HepG2 (cell line): ENCODE results near the gene FSIP1. TPM values are rescaled to one million over a fixed set of nuclear protein-coding genes. Genes with fewer than 3 reads are reported as not detected.

Experiments used
- ATAC-seq: fragments of 200-7000 bp; cut with Tn5 transposase; 3 replicates; pipeline ENCODE4 v1.9.1; 2020; ENCODE audit warnings: mild to moderate bottlenecking, moderate library complexity
- BruUV-seq: library from RNA; stranded (reverse); fragments of 400-500 nt; replicated peaks from 2 replicates; lab custom pipeline; 2021; lab: Mats Ljungman, UMichigan
- CTCF ChIA-PET: fragments of 300-600 bp; formaldehyde crosslinking; extraction: SDS; loops from one replicate; lab custom pipeline; 2021; ENCODE audit warnings: low total read pairs, inconsistent platforms, low intra/inter-chr PET ratio; lab: Yijun Ruan, JAX
- POLR2A ChIA-PET: fragments of 350-600 bp; sonication (Branson Sonifier 250); formaldehyde crosslinking; loops from one replicate; lab custom pipeline; 2020; ENCODE audit warnings: antibody characterized with exemption, inconsistent platforms; lab: Yijun Ruan, JAX
- DNase-seq: peaks from one replicate; pipeline ENCODE4 v3.0.0-alpha.2; 2015; ENCODE audit warnings: low spot score
- FAIRE-seq: peaks from 3 replicates; lab custom pipeline; 2011; peaks lifted over from hg19 to GRCh38; lab: Jason Lieb, UNC
- H2AFZ ChIP-seq: one replicate; pipeline ENCODE4 v1.6.1; 2011; ENCODE audit warnings: low read length, inconsistent platforms
- H3K27ac ChIP-seq: fragments of 300-600 bp; 3 replicates; pipeline ENCODE4 v1.8.0; 2011; ENCODE audit warnings: mixed run types, mild to moderate bottlenecking, mixed read lengths, low read length, inconsistent platforms; ENCODE audit not compliant: insufficient read depth; ENCODE audit errors: extremely low read length
- H3K27me3 ChIP-seq, 2 experiments: fragments of 200-600 bp in 1 of 2; 2 replicates in 1 of 2; 3 replicates in 1 of 2; pipeline versions ENCODE4 v1.6.0 to v1.8.0; 2011; ENCODE audit warnings: low read length in 2 of 2, mild to moderate bottlenecking in 2 of 2, moderate library complexity in 2 of 2, inconsistent platforms in 1 of 2; ENCODE audit not compliant: insufficient read depth in 2 of 2, control insufficient read depth in 1 of 2
- H3K36me3 ChIP-seq, 2 experiments: fragments of 200-600 bp in 1 of 2; replicated peaks in 1 of 2; 2 replicates in 1 of 2; 3 replicates in 1 of 2; pipeline versions ENCODE4 v1.5.1 to v1.8.0; 2011; ENCODE audit warnings: low read length in 2 of 2, inconsistent platforms in 1 of 2; ENCODE audit not compliant: insufficient read depth in 2 of 2, control insufficient read depth in 1 of 2
- H3K4me1 ChIP-seq: 2 replicates; pipeline ENCODE4 v1.5.1; 2012; ENCODE audit warnings: low read length, inconsistent platforms; ENCODE audit not compliant: insufficient read depth
- H3K4me2 ChIP-seq: 2 replicates; pipeline ENCODE4 v1.6.0; 2011; ENCODE audit warnings: low read depth, low read length, inconsistent platforms
- H3K4me3 ChIP-seq, 3 experiments: fragments of 200-600 bp in 1 of 3; sonication (generic), shearing (Covaris generic) in 1 of 3; replicated peaks in 1 of 3; 2 replicates each; pipeline ENCODE4 v1.5.1; 2011 to 2016; ENCODE audit warnings: low read length in 3 of 3, inconsistent platforms in 2 of 3, low read depth in 2 of 3, mild to moderate bottlenecking in 2 of 3, control low read depth in 1 of 3, mixed read lengths in 1 of 3; ENCODE audit not compliant: insufficient read depth in 1 of 3
- H3K79me2 ChIP-seq: one replicate; pipeline ENCODE4 v1.6.1; 2011; ENCODE audit warnings: low read length, inconsistent platforms; ENCODE audit not compliant: insufficient read depth
- H3K9ac ChIP-seq: 2 replicates; pipeline ENCODE4 v1.6.0; 2011; ENCODE audit warnings: mild to moderate bottlenecking, low read depth, low read length, inconsistent platforms; ENCODE audit not compliant: insufficient read depth
- H3K9me3 ChIP-seq: 2 replicates; pipeline ENCODE4 v1.5.1; 2012; ENCODE audit warnings: mild to moderate bottlenecking, low read length
- H4K20me1 ChIP-seq: 2 replicates; pipeline ENCODE4 v1.6.0; 2011; ENCODE audit warnings: inconsistent platforms, mild to moderate bottlenecking, low read length, moderate library complexity; ENCODE audit not compliant: insufficient read depth
- CEBPB ChIP-seq: IDR thresholded peaks from 2 replicates; pipeline ENCODE4 v1.6.1; 2011; ENCODE audit warnings: low read depth, low read length, improper control_type of control experiment, borderline replicate concordance
- FOXA3 ChIP-seq: IDR thresholded peaks from 2 replicates; pipeline ENCODE4 v1.6.1; 2016; ENCODE audit warnings: missing genetic modification reagents, missing compliant biosample characterization
- FOXM1 ChIP-seq: sonication (generic); formaldehyde crosslinking; IDR thresholded peaks from 2 replicates; pipeline ENCODE4 v1.5.0; 2020; ENCODE audit warnings: missing genetic modification reagents
- HHEX ChIP-seq: IDR thresholded peaks from 2 replicates; pipeline ENCODE4 v1.6.1; 2016; ENCODE audit warnings: control low read depth
- HOXA3 ChIP-seq: sonication (generic); formaldehyde crosslinking; IDR thresholded peaks from 2 replicates; pipeline ENCODE4 v1.5.0; 2020; ENCODE audit warnings: missing genetic modification reagents
- KLF9 ChIP-seq: IDR thresholded peaks from 2 replicates; pipeline ENCODE4 v1.6.1; 2016; ENCODE audit warnings: low read depth
- NCOA2 ChIP-seq: sonication (generic); formaldehyde crosslinking; IDR thresholded peaks from 2 replicates; pipeline ENCODE4 v1.8.0; 2022; ENCODE audit warnings: inconsistent platforms
- RCOR2 ChIP-seq: IDR thresholded peaks from 2 replicates; pipeline ENCODE4 v1.6.1; 2016; ENCODE audit warnings: missing biosample characterization, missing genetic modification reagents
- SP4 ChIP-seq: sonication (generic); formaldehyde crosslinking; IDR thresholded peaks from 2 replicates; pipeline ENCODE4 v1.8.1; 2023; ENCODE audit warnings: mild to moderate bottlenecking, missing genetic modification reagents
- TSC22D2 ChIP-seq: sonication (generic); formaldehyde crosslinking; IDR thresholded peaks from 2 replicates; pipeline ENCODE4 v1.5.1; 2020; ENCODE audit warnings: missing genetic modification reagents, mild to moderate bottlenecking, borderline replicate concordance
- ZNF138 ChIP-seq: sonication (generic); formaldehyde crosslinking; IDR thresholded peaks from 2 replicates; pipeline ENCODE4 v1.5.0; 2020; ENCODE audit warnings: mild to moderate bottlenecking, low read depth, missing genetic modification reagents
- ZNF17 ChIP-seq: sonication (generic); formaldehyde crosslinking; IDR thresholded peaks from 2 replicates; pipeline ENCODE4 v1.5.0; 2020; ENCODE audit warnings: mild to moderate bottlenecking, missing genetic modification reagents
- ZNF446 ChIP-seq: sonication (generic); formaldehyde crosslinking; IDR thresholded peaks from 2 replicates; pipeline ENCODE4 v1.5.0; 2020; ENCODE audit warnings: mild to moderate bottlenecking, missing genetic modification reagents
- ZNF552 ChIP-seq: sonication (generic); formaldehyde crosslinking; IDR thresholded peaks from 2 replicates; pipeline ENCODE4 v1.9.0; 2022; ENCODE audit warnings: missing genetic modification reagents, mild to moderate bottlenecking, borderline replicate concordance
- WGBS: methylation state at CpG from one replicate; pipeline ENCODE4 v1.1.6; 2017; ENCODE audit warnings: low lambda C conversion rate; 5-methylcytosine and 5-hydroxymethylcytosine counted together
- in situ Hi-C: cut with HindIII; loops from 2 replicates; pipeline ENCODE4 v1.10.0; 2017; ENCODE audit warnings: low pct_unique_long_range_greater_than_20kb; ENCODE audit not compliant: extremely low pct_ligation_motif_present
- intact Hi-C: fragments of 100-400 bp; cut with micrococcal nuclease; formaldehyde crosslinking; loops from one replicate; pipeline ENCODE4 v1.10.0; 2022; ENCODE audit not compliant: unreplicated experiment
- polyA plus RNA-seq, 8 experiments: library from polyadenylated mRNA; depleted of rRNA in 3 of 8; stranded (reverse) in 7 of 8; unstranded in 1 of 8; fragments of >200 nt; fragmentation: Illumina TruSeq in 4 of 8; extraction: Trizol in 4 of 8; gene quantifications; 2 replicates each; pipeline versions ENCODE4 v1.2.1 to v1.2.3, GENCODE V29; 2011 to 2016; ENCODE audit warnings: low read depth in 4 of 8, missing spikeins in 1 of 8, mixed read lengths in 1 of 8; ENCODE audit not compliant: insufficient read depth in 1 of 8
- total RNA-seq, 5 experiments: library from RNA; depleted of rRNA; stranded (reverse); fragments of >200 nt; fragmentation: Illumina TruSeq; extraction: Trizol; gene quantifications; 2 replicates each; pipeline ENCODE4 v1.2.3, GENCODE V29; 2016; ENCODE audit warnings: low read depth in 1 of 5
- TF ChIP-seq, protein P1 (sequence below): sonication (generic); formaldehyde crosslinking; IDR thresholded peaks from 2 replicates; pipeline ENCODE4 v1.8.0; 2022; ENCODE audit warnings: low read depth, missing genetic modification reagents
- TF ChIP-seq, protein P2 (sequence below): sonication (generic); formaldehyde crosslinking; IDR thresholded peaks from 2 replicates; pipeline ENCODE4 v1.8.1; 2023; ENCODE audit warnings: mild to moderate bottlenecking, inconsistent platforms, moderate library complexity, missing genetic modification reagents, borderline replicate concordance
- TF ChIP-seq, protein P3 (sequence below): sonication (generic); formaldehyde crosslinking; IDR thresholded peaks from 2 replicates; pipeline ENCODE4 v1.5.1; 2020; ENCODE audit warnings: missing genetic modification reagents, mild to moderate bottlenecking, borderline replicate concordance

FSIP1 gene
- total and polyA plus RNA-seq, 2 of the 13 experiments (the other 11 are each of a cell fraction or from before 2014, with no cell fraction given): 0.18 TPM; not detected in 1

DNA sequence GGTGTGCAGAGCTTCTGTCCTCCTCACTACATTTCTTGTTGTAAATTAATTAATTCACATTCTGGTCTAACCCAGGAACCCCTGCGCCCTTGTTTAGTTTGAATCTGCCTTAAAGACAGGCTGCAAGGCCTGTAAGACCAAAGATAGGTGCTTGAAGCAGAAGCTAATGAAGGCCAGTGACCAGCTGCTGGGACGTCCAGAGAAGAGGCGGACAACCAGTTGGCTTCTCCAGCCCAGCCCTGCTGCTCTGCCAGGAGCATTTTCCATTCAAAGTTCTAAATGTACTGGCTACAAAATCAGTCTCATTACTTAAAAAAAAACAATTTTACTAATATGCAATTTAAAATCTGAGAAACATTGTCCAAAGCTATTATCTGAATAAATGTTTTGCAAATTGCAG is 43.6 kb downstream of the FSIP1 start:
- Histone ChIP-seq H3K9me3 (no peaks in the 10 kb centered on the region), H3K27me3 (no peaks in the 10 kb centered on the region), H3K4me2 (no peak overlapping the region), H3K36me3 (no peaks in the 10 kb centered on the region), H3K4me1 (no peaks in the 10 kb centered on the region), H3K79me2 (no peaks in the 10 kb centered on the region), H3K4me3 (no peak overlapping the region), H3K27ac (no peak overlapping the region), H2AFZ (no peak overlapping the region), H4K20me1 (peaks cover 2% of the 10 kb centered on the region; the same call in 1 of the 2 replicates), H3K9ac (no peak overlapping the region)
- TF ChIP-seq ZNF552 (no peak), ZNF138 (CRISPR knock-in tag) (no peak), RCOR2 (CRISPR knock-in tag) (no peak), SP4 (CRISPR knock-in tag) (no peak), CEBPB (no peak), HOXA3 (CRISPR knock-in tag) (no peak), ZNF17 (CRISPR knock-in tag) (no peak), FOXA3 (CRISPR knock-in tag) (no peak)
- TF ChIP-seq, protein P1, sequence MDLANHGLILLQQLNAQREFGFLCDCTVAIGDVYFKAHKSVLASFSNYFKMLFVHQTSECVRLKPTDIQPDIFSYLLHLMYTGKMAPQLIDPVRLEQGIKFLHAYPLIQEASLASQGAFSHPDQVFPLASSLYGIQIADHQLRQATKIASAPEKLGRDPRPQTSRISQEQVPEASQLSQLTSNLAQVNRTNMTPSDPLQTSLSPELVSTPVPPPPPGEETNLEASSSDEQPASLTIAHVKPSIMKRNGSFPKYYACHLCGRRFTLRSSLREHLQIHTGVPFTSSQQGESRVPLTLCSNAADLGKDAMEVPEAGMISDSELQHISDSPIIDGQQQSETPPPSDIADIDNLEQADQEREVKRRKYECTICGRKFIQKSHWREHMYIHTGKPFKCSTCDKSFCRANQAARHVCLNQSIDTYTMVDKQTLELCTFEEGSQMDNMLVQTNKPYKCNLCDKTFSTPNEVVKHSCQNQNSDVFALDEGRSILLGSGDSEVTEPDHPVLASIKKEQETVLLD (CRISPR knock-in tag): no peak
- ChIA-PET CTCF (no interaction called here), POLR2A (no interaction called here)
- FAIRE-seq (no peak), DNase-seq (no peak), ATAC-seq (no peak)
- in situ Hi-C loops (no loop called here), intact Hi-C loops (no loop called here)
- BruUV-seq: no TSS peak
- 49% methylated on average over 3 of the region's 3 CpGs for WGBS

DNA sequence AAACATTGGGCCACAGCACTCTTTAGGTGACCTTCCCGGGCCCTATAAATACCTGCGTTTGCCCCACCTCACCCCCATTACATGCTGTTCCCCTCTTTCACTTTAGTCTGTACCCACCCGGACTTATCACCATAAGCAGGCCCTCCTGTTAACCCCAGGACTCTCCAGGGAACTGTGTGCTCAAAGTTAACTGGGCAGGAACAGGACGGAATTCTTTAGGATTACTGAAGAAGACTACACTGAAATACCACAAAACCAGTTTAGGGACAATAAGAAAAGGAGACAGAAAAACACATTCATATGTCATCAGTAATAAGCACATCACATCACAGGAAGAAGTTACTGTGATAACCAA is 45.5 kb downstream of the FSIP1 start:
- H3K36me3 ChIP-seq: no peaks in the 10 kb centered on the region
- ATAC-seq (no peak), FAIRE-seq (no peak), DNase-seq (no peak)
- H2AFZ ChIP-seq: no peak overlapping the region
- intact Hi-C loops: no loop called here
- no peak overlapping the region for H3K27ac ChIP-seq
- H3K4me1 ChIP-seq: peaks cover 6% of the 10 kb centered on the region; the same call in 1 of the 2 replicates
- H3K4me3 ChIP-seq: no peak overlapping the region
- BruUV-seq: no TSS peak
- peaks cover 2% of the 10 kb centered on the region; the same call in 1 of the 2 replicates for H4K20me1 ChIP-seq
- in situ Hi-C loops: no loop called here
- WGBS: 12% methylated on average over 4 of the region's 4 CpGs
- H3K9me3 ChIP-seq: no peaks in the 10 kb centered on the region
- ChIA-PET POLR2A (no interaction called here), CTCF (no interaction called here)
- no peak overlapping the region for H3K4me2 ChIP-seq
- H3K79me2 ChIP-seq: no peaks in the 10 kb centered on the region
- no peaks in the 10 kb centered on the region for H3K27me3 ChIP-seq
- H3K9ac ChIP-seq: no peak overlapping the region
- no peak for TF ChIP-seq KLF9 (CRISPR knock-in tag)
- TF ChIP-seq FOXM1 (CRISPR knock-in tag): no peak
- TF ChIP-seq TSC22D2: no peak
- TF ChIP-seq, protein P2, sequence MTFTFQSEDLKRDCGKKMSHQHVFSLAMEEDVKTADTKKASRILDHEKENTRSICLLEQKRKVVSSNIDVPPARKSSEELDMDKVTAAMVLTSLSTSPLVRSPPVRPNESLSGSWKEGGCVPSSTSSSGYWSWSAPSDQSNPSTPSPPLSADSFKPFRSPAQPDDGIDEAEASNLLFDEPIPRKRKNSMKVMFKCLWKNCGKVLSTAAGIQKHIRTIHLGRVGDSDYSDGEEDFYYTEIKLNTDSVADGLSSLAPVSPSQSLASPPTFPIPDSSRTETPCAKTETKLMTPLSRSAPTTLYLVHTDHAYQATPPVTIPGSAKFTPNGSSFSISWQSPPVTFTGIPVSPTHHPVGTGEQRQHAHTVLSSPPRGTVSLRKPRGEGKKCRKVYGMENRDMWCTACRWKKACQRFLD (CRISPR knock-in tag): no peak
- TF ChIP-seq, protein P3, sequence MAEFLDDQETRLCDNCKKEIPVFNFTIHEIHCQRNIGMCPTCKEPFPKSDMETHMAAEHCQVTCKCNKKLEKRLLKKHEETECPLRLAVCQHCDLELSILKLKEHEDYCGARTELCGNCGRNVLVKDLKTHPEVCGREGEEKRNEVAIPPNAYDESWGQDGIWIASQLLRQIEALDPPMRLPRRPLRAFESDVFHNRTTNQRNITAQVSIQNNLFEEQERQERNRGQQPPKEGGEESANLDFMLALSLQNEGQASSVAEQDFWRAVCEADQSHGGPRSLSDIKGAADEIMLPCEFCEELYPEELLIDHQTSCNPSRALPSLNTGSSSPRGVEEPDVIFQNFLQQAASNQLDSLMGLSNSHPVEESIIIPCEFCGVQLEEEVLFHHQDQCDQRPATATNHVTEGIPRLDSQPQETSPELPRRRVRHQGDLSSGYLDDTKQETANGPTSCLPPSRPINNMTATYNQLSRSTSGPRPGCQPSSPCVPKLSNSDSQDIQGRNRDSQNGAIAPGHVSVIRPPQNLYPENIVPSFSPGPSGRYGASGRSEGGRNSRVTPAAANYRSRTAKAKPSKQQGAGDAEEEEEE: no peak
- TF ChIP-seq ZNF446 (CRISPR knock-in tag): no peak
- no peak for TF ChIP-seq HHEX (CRISPR knock-in tag)
- TF ChIP-seq NCOA2 (CRISPR knock-in tag): no peak
